ENCODE measurements around the gene E2F1.
"Not testable (repeated sequence)": the region's sequence is repeated elsewhere in the genome, so short reads cannot be mapped to it uniquely, and the experiment has no call there.

E2F1 gene

GRCh38 chr20:33657704-33658095, 28.5 kb downstream of the E2F1 start:
- DNase-seq (ENCODE audit: low read depth), result no peak

DNA sequence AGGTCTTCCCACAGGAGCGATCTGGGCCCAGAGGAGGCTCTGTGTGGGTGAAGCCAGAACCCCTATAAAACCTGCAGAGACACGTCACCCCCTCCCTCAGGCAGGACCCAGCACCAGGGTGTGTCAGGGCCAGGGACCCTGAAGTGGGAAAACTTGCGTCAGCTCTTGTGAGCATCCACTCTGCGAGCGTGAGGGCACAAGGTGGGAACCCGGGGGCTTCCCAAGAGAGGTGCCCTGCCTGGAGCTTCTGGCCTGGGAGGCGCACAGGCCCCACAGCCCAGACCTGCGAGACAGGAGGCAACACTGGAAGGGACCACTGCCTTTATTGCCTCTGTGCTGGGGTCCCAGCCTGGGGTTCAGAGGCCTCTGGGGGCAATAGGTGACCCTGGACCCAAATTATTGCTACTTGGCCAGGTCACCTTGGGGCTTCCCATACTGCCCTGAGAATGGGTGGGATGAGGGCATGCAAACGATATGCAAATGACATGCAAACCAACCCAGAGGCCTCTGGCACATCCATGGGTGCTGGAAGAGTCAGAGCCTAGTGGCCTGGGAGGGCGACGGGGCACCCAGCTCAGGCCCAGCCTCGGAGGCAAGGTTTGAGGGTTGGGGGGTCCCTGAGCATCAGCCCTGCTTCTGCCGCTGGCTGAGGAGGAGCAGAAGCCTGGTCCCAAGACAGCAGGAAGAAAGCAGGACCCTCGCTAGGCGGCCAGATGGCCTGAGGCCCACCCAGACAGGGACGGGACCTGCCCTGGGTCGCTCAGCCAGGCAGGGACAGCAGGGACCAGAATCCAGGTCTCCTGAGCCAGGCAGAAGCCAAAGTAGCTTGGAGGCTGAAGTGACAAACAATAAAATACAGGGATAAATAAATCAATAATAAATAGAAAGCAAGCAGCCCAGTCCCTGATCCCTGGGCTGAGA, 29.1 kb downstream of the E2F1 start:
- no peak for DNase-seq (ENCODE audit: low read depth)

DNA sequence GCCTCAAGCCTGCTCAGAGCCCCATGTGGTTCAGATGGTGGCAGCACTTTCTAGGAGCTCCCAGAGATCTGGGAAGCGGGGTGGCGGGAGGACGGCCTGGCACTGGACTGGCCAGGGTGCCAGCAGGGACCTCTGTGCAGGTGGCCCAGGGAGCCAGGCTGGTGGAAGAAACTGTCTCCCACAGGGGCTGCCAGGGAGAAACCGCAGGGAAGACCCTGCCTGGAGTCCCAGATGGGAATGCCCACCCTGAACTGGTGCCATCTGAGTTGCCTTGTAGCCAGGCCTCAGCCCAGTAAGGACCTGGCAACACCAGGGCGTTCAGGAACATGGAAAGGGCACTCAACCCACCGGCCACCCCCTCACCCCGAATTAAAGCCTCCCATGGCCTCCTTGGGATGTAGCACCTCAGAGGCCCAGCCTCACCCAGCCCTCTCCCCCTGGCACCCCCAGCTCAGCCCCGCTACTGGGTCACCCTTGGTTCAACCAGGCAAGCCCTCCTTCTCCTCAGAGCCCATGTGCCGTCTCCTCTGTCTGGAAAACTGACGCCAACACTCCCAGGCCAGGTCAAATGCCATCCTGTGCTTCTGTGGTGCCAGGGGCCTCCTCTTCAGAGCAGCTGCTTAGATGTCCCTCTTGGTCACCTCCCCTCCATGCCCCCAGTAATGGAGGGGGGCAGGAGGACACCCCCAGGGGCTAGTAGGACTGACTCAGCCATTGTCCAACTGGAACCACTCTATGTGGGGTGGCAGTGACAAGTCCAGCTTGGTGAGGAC, 30.0 kb downstream of the E2F1 start:
- DNase-seq (ENCODE audit: low read depth), result no peak

- no peak for DNase-seq (ENCODE audit: low read depth)
These were observed 31.0 kb downstream of the E2F1 start for GRCh38 chr20:33655164-33655563.

DNA sequence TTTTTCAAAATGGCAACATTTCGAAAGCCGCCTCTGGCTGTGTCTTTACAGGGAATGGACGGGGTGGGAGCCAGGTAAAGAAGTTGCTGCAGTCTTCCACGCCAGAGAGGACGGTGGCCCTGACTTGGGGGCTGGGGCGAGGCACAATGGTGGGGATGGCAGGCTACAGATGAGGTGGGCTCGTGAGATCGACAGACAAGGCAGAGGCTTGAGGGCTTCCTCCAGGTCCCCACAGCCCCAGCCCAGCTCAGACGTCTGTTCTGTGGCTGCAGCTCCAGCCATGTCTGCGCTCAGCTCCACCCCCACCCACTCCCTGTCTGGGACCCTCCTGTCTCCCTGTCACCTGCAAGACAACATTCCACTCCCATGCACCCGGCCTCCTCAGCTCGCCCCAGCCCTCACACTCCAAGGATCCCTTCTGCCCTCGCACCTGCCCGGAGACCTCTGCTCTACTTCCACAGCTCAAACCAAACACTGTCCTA, 31.5 kb downstream of the E2F1 start:
- no peak for DNase-seq (ENCODE audit: low read depth)

GRCh38 chr20:33653900-33654596, 32.1 kb downstream of the E2F1 start:
- DNase-seq (ENCODE audit: low read depth), result no peak

DNA sequence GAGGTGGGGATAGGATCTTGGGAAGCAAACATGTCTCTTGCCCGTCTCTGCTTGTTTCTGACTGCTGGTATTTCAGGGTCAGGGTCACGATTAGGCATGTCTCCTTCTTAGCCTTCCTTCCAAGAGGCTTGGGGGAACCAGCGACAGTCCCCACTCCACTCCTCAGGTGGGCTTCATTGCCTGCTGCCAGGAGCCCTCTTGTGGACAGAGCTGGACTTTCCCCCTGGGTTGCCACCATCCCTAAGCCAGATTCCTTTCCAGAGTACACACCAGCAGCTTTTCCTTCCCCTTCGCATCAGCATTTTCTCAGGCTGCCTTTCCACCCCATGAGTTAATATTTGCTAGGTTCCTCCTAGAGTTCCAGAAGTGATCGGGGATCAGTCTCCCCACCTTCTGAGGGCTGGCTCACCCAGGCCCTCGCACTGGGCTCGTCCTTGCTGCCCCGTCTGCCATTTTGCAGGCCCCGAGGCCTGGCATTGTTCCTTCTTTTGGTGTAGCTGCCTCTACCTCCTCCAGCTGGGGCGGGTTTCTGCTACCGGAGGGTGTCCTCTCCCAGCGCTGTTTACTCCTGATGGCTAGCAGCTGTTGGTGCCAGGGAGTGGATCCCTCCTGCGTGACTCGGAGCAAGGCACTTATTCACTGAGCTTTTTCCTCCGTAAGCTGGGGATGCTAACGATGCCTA, 32.8 kb downstream of the E2F1 start:
- DNase-seq (ENCODE audit: low read depth), result no peak

GRCh38 chr20:33651562-33652048, 34.6 kb downstream of the E2F1 start:
- DNase-seq (ENCODE audit: low read depth), result no peak

DNA sequence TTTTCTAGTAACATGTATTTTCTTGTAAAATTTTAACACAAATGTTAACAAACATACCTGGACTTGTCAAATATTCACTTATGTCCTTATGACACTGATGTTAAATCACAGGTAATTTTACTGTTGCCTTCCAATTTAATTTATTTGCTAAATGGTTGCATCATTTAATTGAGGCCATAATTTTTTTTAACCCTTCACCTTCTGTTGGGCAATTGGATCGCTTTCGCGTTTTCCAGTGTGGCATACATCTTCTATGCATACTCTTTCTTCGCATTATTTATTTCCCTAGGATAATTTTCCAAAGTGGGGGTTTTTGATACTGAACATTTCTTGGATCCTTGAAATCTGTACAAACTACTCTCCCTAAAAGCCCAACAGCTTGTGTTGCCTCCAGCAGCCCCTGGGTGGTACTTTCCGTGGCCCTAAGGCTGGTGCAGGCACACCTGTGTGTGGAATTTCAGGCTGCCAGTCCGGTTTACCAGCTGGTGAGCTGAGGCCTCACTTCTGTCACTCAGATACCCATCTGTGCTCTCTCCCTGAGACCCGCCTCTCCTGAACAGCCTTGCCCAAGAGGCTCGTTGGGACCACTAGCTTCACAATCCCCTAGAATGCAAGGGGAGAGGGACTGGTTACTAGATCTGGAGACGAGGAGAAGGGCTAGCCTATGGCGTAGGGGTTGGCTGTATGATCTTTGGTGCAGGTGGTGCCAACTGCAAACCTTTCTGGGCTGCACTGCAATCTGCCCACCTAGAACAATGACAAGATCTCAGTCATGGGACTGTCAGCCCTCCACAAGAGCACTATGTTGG, 35.2 kb downstream of the E2F1 start:
- no peak for DNase-seq (ENCODE audit: low read depth)

- DNase-seq (ENCODE audit: low read depth), result no peak
These were observed 36.0 kb downstream of the E2F1 start for GRCh38 chr20:33650111-33650752.

DNA sequence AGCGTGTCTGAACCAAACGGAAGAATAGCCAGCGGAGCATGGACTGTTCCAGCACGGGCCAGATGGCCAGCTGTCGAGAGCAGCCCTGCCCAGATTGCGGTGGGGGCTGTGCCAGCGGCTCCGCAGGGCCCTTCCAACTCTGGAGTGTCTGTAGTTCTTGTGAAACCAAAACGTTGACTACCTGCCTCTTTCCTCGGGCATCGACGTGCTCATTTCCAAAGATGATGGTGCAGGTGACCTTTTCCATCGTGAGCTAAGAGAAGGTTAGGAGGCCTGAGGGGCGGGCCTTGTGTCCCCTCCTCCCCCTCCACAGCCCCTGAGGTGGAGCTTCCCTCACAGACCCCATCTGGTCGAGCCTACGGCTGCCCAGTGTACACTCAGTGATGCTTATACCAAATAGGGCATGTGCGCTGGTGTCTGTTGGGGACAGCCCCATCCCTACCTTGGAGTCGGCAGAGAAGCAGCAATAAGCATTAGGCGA, 36.9 kb downstream of the E2F1 start:
- DNase-seq (ENCODE audit: low read depth), result no peak

- no peak for DNase-seq (ENCODE audit: low read depth)
These were observed 37.7 kb downstream of the E2F1 start for GRCh38 chr20:33648396-33649004.

DNA sequence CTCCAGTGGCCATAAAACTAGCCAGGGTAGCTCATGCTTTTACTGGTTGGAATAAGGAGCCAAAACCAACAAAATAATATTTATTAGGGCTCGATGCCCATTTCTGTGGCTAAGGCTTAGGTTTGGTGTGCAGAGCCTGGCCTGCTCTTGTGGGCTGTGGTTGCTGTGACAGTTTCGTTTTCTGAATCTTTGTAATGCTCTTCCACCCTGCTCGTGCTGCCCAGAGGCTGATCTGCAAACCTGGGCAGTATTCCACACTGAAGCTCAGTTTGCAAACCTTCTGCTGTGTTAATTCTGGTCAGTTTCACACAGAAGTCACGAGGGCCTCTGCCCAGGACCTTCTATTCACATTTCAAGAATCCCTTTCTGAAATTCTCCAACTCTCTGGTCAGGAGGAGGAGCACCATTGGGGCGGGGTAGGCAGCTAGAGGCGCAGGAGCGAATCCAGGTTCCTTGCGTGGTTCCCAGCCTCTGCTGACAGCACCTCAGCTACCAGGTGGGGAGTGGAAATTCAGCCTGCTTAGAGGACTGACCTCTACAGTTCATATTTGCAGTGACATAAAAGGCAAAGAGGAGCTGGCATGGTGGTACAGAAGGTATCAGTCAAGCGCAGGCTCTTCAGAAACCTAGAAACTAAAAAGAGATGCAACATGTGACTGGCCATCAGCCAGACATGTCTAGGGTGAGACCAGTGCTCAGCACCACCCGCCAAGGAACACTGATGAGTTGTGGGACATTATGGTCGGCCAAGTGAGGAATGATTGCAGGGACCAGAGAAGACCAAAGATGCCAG, 38.4 kb downstream of the E2F1 start:
- no peak for DNase-seq (ENCODE audit: low read depth)

DNA sequence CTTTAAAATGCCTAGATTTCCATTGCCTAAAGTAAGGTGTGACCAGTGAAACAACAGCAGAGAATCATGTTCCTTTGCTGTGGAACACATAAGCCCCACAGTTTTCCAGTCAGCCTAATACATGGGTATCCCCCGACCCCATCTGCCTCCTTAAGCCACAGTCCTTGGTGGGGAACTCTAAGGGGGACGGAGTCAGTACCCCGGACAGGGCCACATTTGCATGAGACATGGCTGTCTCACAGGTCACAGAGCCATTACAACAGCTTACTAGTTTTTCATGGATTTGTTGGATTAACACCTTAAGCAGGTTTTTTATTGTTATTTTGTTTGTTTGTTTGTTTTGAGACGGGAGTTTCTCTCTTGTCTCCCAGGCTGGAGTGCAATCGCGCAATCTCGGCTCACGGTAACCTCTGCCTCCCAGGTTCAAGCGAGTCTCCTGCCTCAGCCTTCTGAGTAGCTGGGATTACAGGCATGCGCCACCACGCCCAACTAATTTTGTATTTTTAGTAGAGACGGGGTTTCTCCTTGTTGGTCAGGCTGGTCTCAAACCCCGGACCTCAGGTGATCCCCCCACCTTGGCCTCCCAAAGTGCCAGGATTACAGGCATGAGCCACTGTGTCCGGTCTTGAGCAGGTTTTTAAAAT, 39.1 kb downstream of the E2F1 start:
- not testable (repeated sequence) for DNase-seq (ENCODE audit: low read depth)

GRCh38 chr20:33646191-33646590, 40.0 kb downstream of the E2F1 start:
- DNase-seq (ENCODE audit: low read depth), result no peak

DNA sequence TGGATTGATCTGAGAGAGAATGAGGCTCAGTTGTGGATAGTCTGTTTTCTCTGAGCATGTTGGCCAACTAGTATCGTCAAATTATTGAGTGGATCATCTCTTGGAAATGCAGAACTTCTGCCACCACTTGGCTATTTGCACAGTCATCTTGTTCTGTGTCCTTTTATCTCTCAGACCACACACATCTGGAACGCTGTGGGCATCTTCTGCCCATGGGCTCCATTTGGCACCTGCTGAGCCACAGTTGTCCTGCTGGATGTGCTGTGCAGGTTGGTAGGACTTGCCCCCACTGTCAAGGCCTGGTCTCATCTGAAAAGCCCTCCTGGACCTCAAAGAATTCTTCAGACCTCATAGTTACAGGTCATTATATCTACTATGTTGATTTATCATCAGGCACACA, 40.8 kb downstream of the E2F1 start:
- DNase-seq (ENCODE audit: low read depth), result no peak

DNA sequence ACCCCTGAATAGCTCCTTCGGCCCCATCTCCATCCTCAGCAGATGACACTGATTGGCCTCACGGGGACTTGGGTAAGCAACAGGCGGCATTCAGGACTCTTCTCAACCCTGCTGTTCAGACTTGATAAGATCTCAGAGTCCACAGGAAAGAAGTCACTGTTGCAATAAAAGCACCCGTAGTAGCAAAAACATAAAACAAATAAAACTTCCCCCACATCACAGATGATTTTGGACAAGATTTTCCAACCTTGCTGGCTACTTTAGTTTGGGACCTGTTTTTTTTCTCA, 41.2 kb downstream of the E2F1 start:
- DNase-seq (ENCODE audit: low read depth), result no peak

- DNase-seq (ENCODE audit: low read depth), result no peak
These were observed 41.7 kb downstream of the E2F1 start for GRCh38 chr20:33644313-33645071.

Measured in GM04504 (cell line).